ENCODE measurements around the gene APEH.

DNA sequence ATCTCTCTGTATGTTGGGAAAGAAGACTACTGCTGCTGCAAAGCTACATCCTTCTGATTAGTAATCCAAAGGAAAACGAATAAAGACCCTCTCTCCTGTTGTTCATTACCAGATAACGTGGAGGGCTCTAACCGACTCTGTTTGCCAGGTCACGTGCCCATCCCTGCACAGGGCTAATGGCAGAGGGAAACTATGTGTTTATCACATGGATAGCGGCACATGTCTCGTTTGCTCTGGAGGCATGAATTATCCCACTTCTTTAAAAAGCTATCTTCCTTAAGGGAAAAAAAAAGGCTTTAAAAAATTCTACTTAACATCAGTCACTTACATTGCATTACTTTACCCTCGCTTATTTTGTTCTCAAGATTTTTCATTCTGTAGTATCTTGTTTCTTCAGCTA lies 32.9 kb upstream of the APEH start:
- TF ChIP-seq POLR2AphosphoS5 (IDR thresholded peaks at IDR 0.05; ENCODE audit: low read depth) (no peak), EZH2 (IDR thresholded peaks at IDR 0.05; ENCODE audit: low read depth, unreplicated experiment) (no peak), JUNB (IDR thresholded peaks at IDR 0.05; ENCODE audit: unreplicated experiment) (no peak), EZH2phosphoT487 (IDR thresholded peaks at IDR 0.05; ENCODE audit: unreplicated experiment) (no peak), NANOG (IDR thresholded peaks at IDR 0.05; ENCODE audit: borderline replicate concordance) (no peak), CREB1 (CRISPR knock-in tag; IDR thresholded peaks at IDR 0.05; ENCODE audit: low read depth) (no peak), ZNF331 (CRISPR knock-in tag; IDR thresholded peaks at IDR 0.05; ENCODE audit: low read depth) (no peak), STAT1 (IDR thresholded peaks at IDR 0.05; ENCODE audit: unreplicated experiment) (no peak)
- TF ChIP-seq, protein P1, sequence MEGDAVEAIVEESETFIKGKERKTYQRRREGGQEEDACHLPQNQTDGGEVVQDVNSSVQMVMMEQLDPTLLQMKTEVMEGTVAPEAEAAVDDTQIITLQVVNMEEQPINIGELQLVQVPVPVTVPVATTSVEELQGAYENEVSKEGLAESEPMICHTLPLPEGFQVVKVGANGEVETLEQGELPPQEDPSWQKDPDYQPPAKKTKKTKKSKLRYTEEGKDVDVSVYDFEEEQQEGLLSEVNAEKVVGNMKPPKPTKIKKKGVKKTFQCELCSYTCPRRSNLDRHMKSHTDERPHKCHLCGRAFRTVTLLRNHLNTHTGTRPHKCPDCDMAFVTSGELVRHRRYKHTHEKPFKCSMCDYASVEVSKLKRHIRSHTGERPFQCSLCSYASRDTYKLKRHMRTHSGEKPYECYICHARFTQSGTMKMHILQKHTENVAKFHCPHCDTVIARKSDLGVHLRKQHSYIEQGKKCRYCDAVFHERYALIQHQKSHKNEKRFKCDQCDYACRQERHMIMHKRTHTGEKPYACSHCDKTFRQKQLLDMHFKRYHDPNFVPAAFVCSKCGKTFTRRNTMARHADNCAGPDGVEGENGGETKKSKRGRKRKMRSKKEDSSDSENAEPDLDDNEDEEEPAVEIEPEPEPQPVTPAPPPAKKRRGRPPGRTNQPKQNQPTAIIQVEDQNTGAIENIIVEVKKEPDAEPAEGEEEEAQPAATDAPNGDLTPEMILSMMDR (conservative IDR thresholded peaks at IDR 0.05; ENCODE audit: low read depth in 2 of 2), result no peak
- TF ChIP-seq, protein P2, sequence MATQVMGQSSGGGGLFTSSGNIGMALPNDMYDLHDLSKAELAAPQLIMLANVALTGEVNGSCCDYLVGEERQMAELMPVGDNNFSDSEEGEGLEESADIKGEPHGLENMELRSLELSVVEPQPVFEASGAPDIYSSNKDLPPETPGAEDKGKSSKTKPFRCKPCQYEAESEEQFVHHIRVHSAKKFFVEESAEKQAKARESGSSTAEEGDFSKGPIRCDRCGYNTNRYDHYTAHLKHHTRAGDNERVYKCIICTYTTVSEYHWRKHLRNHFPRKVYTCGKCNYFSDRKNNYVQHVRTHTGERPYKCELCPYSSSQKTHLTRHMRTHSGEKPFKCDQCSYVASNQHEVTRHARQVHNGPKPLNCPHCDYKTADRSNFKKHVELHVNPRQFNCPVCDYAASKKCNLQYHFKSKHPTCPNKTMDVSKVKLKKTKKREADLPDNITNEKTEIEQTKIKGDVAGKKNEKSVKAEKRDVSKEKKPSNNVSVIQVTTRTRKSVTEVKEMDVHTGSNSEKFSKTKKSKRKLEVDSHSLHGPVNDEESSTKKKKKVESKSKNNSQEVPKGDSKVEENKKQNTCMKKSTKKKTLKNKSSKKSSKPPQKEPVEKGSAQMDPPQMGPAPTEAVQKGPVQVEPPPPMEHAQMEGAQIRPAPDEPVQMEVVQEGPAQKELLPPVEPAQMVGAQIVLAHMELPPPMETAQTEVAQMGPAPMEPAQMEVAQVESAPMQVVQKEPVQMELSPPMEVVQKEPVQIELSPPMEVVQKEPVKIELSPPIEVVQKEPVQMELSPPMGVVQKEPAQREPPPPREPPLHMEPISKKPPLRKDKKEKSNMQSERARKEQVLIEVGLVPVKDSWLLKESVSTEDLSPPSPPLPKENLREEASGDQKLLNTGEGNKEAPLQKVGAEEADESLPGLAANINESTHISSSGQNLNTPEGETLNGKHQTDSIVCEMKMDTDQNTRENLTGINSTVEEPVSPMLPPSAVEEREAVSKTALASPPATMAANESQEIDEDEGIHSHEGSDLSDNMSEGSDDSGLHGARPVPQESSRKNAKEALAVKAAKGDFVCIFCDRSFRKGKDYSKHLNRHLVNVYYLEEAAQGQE (IDR thresholded peaks at IDR 0.05; ENCODE audit: unreplicated experiment), result no peak
- TF ChIP-seq, protein P3, sequence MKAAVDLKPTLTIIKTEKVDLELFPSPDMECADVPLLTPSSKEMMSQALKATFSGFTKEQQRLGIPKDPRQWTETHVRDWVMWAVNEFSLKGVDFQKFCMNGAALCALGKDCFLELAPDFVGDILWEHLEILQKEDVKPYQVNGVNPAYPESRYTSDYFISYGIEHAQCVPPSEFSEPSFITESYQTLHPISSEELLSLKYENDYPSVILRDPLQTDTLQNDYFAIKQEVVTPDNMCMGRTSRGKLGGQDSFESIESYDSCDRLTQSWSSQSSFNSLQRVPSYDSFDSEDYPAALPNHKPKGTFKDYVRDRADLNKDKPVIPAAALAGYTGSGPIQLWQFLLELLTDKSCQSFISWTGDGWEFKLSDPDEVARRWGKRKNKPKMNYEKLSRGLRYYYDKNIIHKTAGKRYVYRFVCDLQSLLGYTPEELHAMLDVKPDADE (IDR thresholded peaks at IDR 0.05), result no peak

Data from GM23338 (cell line).